ENCODE results near the gene C10orf90.

DNA sequence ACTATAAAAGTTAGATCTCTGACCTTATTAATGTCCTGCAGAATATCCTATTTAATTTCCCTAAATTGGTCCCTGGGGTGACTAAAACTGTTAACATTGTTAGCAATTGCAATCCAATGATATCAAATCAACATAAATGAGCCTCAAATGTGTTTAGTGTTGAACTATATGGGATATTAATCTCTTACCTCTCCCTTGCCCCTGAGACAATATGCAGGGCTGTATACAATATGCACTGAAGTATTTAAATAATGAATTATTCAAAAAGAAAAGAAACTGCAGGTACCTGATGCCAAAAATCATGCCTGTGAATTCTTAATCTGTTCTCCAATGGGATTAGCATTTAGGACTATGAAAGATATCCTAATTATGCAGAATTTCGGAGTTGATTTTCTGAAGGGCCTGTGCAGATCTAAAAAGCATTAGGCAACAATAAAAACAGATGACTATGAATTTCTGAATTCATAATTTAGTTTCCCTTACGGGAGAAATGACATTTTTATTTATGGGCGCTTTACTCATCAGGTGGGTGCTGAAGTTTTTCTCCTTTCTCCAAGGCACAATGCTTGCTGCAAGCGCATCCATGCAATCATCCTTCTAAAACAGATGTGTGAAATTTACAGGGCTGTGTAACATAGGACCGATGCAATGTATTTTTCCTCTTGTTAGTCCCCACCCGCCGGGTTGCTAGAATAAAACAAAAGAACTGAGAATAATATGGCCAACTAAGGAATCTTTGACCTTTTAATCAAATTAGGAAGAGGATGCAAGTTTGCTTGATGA lies 5.4 kb upstream of the C10orf90 start:
- TF ChIP-seq, protein P1, sequence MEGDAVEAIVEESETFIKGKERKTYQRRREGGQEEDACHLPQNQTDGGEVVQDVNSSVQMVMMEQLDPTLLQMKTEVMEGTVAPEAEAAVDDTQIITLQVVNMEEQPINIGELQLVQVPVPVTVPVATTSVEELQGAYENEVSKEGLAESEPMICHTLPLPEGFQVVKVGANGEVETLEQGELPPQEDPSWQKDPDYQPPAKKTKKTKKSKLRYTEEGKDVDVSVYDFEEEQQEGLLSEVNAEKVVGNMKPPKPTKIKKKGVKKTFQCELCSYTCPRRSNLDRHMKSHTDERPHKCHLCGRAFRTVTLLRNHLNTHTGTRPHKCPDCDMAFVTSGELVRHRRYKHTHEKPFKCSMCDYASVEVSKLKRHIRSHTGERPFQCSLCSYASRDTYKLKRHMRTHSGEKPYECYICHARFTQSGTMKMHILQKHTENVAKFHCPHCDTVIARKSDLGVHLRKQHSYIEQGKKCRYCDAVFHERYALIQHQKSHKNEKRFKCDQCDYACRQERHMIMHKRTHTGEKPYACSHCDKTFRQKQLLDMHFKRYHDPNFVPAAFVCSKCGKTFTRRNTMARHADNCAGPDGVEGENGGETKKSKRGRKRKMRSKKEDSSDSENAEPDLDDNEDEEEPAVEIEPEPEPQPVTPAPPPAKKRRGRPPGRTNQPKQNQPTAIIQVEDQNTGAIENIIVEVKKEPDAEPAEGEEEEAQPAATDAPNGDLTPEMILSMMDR (conservative IDR thresholded peaks at IDR 0.05; ENCODE audit: low read length), result no peak
- TF ChIP-seq EZH2phosphoT487 (IDR thresholded peaks at IDR 0.05; ENCODE audit: borderline replicate concordance), result no peak
